Mucosa of descending colon (tissue), 3 donors: ENCODE measurements around the gene DOCK8. TPM values are rescaled to one million over a fixed set of nuclear protein-coding genes. Genes with fewer than 3 reads are reported as not detected.

ENCODE experiments used
- ATAC-seq: fragments of 200-7000 bp; cut with Tn5 transposase; one replicate; pipeline ENCODE4 v1.9.1; 2020; ENCODE audit warnings: mild to moderate bottlenecking, moderate library complexity
- DNase-seq, 3 donors: peaks; one replicate each; pipeline ENCODE4 v3.0.0-alpha.2; 2020
- H3K36me3 ChIP-seq: fragments of 200-600 bp; one replicate; pipeline ENCODE4 v1.8.0; 2021; ENCODE audit warnings: low read depth, mild to moderate bottlenecking
- H3K4me1 ChIP-seq: fragments of 200-600 bp; one replicate; pipeline ENCODE4 v1.8.0; 2021; ENCODE audit warnings: low read depth, mild to moderate bottlenecking
- H3K4me3 ChIP-seq: fragments of 200-600 bp; one replicate; pipeline ENCODE4 v1.8.0; 2021; ENCODE audit warnings: mild to moderate bottlenecking
- H3K9me3 ChIP-seq: fragments of 200-600 bp; one replicate; pipeline ENCODE4 v1.8.0; 2021; ENCODE audit warnings: mild to moderate bottlenecking
- intact Hi-C, 2 donors: fragments of 100-400 bp; cut with DNase I in 1 of 2; cut with micrococcal nuclease in 1 of 2; formaldehyde crosslinking; loops; one replicate each; pipeline versions ENCODE4 v1.11.0 to v1.11.1; 2022; cut with DNase I, micrococcal nuclease
- total RNA-seq, 3 donors: library from RNA; stranded (reverse); fragmentation: NEBNext Ultra II Directional in 2 of 3; extraction: Animal tissue kit (Norgen Biotek cat#: 25700) in 2 of 3; gene quantifications; one replicate each; pipeline versions ENCODE4 v1.2.1 to v1.2.4, GENCODE V29; 2021 to 2023
- TF ChIP-seq, protein P1 (sequence below): fragments of 200-600 bp; IDR thresholded peaks from one replicate; pipeline ENCODE4 v1.8.0; 2022; ENCODE audit warnings: antibody characterized with exemption, mild to moderate bottlenecking
- donor health status: DM: no; HTN: no; CAD: no; lungs with moderate emphysema.
- donor health status: DM: no; HTN: no; CAD: no.
- donor health status: DM: no; HTN: yes; CAD: no.

DOCK8 gene
- total RNA-seq, 3 donors from 2014 or later, result 13.5 to 16.6 (median 15.7) TPM

DNA sequence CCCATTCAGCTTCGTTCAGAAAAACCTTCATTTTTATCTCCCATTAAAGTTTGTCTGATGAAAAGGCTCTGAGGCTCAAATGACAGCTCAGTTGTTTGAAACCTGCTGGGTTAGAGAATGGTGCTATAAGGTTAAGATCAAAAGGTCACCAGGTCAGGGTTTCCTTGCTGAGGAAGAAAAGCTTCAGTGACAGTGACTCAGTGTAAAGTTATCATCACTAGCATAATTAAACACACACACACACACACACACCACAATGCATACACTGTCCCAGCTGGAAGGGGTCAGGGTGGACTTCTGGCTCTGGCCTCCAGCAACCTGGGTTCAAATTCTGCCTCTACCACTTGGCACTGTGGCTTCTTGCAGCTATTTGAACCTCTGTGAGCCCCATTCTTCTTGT lies 281.1 kb downstream of the DOCK8 start:
- no peak for DNase-seq
- H3K36me3 ChIP-seq, result no peaks in the 10 kb centered on the region
- H3K4me3 ChIP-seq, result no peak overlapping the region
- no peaks in the 10 kb centered on the region for H3K9me3 ChIP-seq
- TF ChIP-seq, protein P1, sequence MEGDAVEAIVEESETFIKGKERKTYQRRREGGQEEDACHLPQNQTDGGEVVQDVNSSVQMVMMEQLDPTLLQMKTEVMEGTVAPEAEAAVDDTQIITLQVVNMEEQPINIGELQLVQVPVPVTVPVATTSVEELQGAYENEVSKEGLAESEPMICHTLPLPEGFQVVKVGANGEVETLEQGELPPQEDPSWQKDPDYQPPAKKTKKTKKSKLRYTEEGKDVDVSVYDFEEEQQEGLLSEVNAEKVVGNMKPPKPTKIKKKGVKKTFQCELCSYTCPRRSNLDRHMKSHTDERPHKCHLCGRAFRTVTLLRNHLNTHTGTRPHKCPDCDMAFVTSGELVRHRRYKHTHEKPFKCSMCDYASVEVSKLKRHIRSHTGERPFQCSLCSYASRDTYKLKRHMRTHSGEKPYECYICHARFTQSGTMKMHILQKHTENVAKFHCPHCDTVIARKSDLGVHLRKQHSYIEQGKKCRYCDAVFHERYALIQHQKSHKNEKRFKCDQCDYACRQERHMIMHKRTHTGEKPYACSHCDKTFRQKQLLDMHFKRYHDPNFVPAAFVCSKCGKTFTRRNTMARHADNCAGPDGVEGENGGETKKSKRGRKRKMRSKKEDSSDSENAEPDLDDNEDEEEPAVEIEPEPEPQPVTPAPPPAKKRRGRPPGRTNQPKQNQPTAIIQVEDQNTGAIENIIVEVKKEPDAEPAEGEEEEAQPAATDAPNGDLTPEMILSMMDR, result no peak
- peak; percentile 58 for ATAC-seq
- H3K4me1 ChIP-seq, result no peaks in the 10 kb centered on the region
- intact Hi-C loops, result no loop called here

DNA sequence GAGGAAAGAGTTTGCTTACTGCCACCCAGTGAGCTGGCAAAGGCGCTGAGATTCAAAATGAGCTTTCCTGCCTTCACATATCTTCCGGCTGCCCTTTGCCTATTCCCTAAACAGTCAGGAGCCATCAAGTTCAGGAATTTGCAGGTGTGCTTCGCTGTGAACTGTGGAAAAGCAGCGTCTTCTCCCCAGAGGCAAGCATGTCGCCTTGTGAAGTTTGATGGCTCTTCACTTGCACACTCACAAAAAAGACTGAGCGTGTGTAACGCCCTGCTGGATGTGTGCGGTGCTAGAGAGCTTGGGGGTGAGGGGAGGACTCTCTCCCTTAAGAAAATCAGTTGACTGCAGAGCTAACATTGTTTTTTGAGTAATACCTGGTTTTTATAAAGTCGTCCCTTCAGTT lies 288.7 kb downstream of the DOCK8 start:
- Histone ChIP-seq H3K36me3 (no peaks in the 10 kb centered on the region), H3K4me1 (peaks cover 4% of the 10 kb centered on the region), H3K4me3 (no peak overlapping the region), H3K9me3 (no peaks in the 10 kb centered on the region)
- intact Hi-C loops, result no loop called here
- peak; percentile 5 for ATAC-seq
- TF ChIP-seq, protein P1, result no peak
- DNase-seq, result peak in 2 of 3 donors; percentile 43 to 44

DNA sequence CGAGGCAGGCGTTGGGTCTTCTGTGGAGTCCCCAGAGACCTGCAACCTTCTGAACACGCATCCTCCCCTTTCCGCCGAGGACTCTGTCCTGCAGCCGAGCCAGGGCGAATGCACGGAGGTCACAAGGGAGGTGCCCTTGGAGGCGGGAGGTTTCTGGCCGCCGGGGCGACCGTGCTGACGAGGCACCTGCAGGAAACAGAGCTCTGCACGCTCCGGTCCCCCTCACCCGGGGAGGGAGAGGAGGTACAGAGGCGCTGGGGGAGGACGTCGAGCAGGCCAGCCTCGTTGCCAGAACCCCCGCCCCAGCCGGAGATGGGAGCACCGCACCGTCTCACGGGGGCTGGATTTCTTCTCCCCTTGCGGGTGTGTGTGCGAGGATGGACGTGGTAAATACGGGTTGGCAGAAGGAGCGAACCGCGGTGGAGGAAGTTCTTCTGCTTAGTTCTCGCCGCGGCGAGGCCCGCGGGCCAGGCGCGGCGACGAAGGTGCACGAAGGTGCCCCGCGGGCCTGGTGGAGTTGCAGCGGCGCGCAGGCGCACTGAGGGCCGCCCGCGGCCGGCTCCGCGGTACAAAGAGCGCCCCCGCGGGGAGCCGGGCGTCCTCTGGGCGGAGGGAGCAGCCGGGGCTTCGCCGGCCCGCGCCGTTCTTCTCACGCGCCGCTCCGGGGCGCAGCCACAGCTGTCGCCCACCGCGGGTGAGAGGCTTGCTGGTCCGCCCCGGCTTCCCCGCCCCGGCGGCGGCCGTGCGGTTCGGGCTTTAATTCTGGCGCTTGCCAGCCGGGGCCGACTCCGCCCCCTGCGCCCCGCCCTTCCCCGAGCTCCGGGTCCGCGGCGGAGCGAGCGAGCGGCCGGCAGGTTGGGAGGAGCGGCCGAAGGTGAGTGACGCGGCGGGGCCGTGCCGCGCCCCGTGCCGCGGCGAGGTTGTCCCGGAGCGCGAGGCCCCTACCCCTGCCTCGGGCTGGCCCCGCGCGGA lies 289.5 kb downstream of the DOCK8 start, which contains the start of gene KANK1:
KANK1 (plus strand) TSS at position 815 of the 972 bp plus-strand sequence.
- H3K9me3 ChIP-seq, result no peaks in the 10 kb centered on the region
- DNase-seq, result peak; percentile 87 to 92 (median 88)
- intact Hi-C loops, result no loop called here
- peak within 1 kb of the TSS; percentile 50 for H3K4me3 ChIP-seq
- H3K36me3 ChIP-seq, result no peaks in the 10 kb centered on the region
- TF ChIP-seq, protein P1, result peak; percentile 13
- peaks cover 4% of the 10 kb centered on the region for H3K4me1 ChIP-seq
- ATAC-seq, result peak; percentile 90

DNA sequence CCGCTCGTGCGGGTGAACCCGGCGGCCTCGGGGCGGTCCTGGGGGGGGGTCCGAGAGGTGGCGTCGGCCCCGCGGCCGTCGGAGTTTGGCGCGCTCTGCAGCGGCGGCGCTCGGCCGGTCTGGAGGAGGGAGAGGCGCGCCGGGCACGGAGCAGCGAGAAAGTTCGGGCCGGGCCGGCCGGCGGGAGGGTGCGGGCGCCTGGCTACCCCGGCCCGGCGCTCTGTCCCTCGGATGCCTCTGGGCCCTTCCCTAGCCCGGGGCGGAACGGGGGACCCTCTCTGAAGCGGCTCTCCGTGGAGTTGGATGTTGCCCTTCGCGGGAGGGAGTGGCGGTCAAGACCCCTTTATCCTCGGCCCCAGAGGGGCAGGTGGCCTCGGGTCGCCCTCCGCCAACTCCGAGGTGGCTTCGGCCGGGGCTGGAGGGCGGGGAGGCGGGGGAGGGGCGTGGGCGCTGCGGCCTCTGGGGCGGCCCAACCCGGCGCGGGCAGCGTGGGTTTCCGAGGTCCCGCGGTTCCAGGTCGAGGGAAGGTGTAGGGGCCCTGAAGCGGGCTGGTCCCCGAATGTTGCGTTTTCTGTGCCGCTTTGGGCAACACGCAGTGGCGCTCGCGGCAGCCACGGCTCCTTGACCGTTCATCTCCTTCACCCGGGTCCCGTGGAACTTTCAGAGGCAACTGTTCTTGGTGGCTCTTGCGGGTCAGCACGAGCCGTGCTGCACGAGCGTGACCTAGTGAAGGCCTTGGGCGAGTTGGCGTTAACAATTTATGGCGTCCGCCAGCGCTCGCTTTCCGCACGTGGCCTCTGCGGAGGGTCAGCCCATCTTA lies 290.5 kb downstream of the DOCK8 start:
- TF ChIP-seq, protein P1, result no peak
- intact Hi-C loops, result no loop called here
- ATAC-seq, result peak; percentile 27

DNA sequence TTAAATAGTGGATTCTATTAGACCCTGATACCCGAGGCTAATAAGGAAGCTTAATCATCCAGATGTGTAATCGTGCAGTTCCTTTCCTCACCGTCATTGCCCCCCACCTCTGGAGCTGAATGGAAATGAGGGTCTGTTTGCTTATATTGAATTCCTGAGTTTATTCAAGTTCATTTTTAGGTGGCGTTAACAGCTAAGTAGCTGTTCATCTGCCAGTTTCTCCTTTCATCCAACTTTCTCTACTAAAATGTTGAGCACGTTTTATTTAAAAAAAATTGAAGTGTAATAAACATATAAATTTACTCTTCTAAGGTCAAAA lies 291.0 kb downstream of the DOCK8 start:
- H3K9me3 ChIP-seq, result no peaks in the 10 kb centered on the region
- intact Hi-C loops, result no loop called here
- peaks cover 5% of the 10 kb centered on the region for H3K4me1 ChIP-seq
- ATAC-seq (no peak), DNase-seq (no peak)
- TF ChIP-seq, protein P1, result no peak
- no peak overlapping the region for H3K4me3 ChIP-seq
- H3K36me3 ChIP-seq, result no peaks in the 10 kb centered on the region

More for the DNA sequence above, 290.5 kb downstream of the DOCK8 start:
- DNase-seq, result peak; percentile 46 to 67 (median 63)
- Histone ChIP-seq H3K9me3 (no peaks in the 10 kb centered on the region), H3K36me3 (no peaks in the 10 kb centered on the region), H3K4me1 (peaks cover 4% of the 10 kb centered on the region), H3K4me3 (peak overlapping the region; percentile 50)
